ENCODE results near the gene ATXN1.

DNA sequence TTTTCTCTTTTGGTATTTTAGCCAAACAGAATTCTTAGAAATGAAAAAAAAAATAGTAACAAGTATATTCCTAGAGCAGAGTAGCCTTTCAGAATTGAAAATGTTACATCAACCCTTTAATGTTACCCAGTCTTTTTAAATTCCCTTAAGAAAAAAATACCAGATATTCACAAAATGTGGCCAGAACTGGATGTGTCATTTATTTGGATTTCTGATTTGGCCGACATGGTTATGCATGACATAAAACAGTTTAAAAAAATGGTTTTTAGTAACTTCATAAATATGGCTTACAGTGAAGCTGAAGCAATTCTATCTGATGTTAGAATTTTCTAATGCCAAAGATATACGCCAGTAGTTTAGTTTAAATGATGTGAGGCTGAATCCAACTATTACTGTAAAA, 112.0 kb downstream of the ATXN1 start:
- no peak for TF ChIP-seq POLR2AphosphoS5 (IDR thresholded peaks at IDR 0.05; ENCODE audit: low read depth)
- TF ChIP-seq, protein P1, sequence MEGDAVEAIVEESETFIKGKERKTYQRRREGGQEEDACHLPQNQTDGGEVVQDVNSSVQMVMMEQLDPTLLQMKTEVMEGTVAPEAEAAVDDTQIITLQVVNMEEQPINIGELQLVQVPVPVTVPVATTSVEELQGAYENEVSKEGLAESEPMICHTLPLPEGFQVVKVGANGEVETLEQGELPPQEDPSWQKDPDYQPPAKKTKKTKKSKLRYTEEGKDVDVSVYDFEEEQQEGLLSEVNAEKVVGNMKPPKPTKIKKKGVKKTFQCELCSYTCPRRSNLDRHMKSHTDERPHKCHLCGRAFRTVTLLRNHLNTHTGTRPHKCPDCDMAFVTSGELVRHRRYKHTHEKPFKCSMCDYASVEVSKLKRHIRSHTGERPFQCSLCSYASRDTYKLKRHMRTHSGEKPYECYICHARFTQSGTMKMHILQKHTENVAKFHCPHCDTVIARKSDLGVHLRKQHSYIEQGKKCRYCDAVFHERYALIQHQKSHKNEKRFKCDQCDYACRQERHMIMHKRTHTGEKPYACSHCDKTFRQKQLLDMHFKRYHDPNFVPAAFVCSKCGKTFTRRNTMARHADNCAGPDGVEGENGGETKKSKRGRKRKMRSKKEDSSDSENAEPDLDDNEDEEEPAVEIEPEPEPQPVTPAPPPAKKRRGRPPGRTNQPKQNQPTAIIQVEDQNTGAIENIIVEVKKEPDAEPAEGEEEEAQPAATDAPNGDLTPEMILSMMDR (IDR thresholded peaks at IDR 0.05; ENCODE audit: insufficient read depth, low read length), result no peak
- no peak for TF ChIP-seq GABPA (IDR thresholded peaks at IDR 0.05; ENCODE audit: low read depth)
- TF ChIP-seq, protein P2, sequence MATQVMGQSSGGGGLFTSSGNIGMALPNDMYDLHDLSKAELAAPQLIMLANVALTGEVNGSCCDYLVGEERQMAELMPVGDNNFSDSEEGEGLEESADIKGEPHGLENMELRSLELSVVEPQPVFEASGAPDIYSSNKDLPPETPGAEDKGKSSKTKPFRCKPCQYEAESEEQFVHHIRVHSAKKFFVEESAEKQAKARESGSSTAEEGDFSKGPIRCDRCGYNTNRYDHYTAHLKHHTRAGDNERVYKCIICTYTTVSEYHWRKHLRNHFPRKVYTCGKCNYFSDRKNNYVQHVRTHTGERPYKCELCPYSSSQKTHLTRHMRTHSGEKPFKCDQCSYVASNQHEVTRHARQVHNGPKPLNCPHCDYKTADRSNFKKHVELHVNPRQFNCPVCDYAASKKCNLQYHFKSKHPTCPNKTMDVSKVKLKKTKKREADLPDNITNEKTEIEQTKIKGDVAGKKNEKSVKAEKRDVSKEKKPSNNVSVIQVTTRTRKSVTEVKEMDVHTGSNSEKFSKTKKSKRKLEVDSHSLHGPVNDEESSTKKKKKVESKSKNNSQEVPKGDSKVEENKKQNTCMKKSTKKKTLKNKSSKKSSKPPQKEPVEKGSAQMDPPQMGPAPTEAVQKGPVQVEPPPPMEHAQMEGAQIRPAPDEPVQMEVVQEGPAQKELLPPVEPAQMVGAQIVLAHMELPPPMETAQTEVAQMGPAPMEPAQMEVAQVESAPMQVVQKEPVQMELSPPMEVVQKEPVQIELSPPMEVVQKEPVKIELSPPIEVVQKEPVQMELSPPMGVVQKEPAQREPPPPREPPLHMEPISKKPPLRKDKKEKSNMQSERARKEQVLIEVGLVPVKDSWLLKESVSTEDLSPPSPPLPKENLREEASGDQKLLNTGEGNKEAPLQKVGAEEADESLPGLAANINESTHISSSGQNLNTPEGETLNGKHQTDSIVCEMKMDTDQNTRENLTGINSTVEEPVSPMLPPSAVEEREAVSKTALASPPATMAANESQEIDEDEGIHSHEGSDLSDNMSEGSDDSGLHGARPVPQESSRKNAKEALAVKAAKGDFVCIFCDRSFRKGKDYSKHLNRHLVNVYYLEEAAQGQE (IDR thresholded peaks at IDR 0.05; ENCODE audit: insufficient replicate concordance, low read depth), result no peak

Measured in HL-60 (cell line).